NCI-H510A (cell line): ENCODE measurements around the gene AK5.

Experiments
- DNase-seq: peaks from one replicate; lab custom pipeline; 2025; lab: John Stamatoyannopoulos, UW

AK5 gene

GRCh38 chr1:77594366-77595112 lies 312.7 kb downstream of the AK5 start:
- DNase-seq: no peak

GRCh38 chr1:77597310-77597709 lies 315.5 kb downstream of the AK5 start:
- no peak for DNase-seq

GRCh38 chr1:77605246-77606026 lies 323.6 kb downstream of the AK5 start:
- peak; percentile 7 for DNase-seq

- no peak for DNase-seq
Observed at GRCh38 chr1:77608893-77609292, 327.1 kb downstream of the AK5 start.
